GM10847 (cell line): ENCODE measurements around the gene MUSTN1.

ENCODE experiments used
- POLR2A ChIP-seq: IDR thresholded peaks from 2 replicates; pipeline ENCODE4 v1.6.1; 2011; ENCODE audit not compliant: insufficient read length; ENCODE audit errors: extremely low read depth

MUSTN1 gene

DNA sequence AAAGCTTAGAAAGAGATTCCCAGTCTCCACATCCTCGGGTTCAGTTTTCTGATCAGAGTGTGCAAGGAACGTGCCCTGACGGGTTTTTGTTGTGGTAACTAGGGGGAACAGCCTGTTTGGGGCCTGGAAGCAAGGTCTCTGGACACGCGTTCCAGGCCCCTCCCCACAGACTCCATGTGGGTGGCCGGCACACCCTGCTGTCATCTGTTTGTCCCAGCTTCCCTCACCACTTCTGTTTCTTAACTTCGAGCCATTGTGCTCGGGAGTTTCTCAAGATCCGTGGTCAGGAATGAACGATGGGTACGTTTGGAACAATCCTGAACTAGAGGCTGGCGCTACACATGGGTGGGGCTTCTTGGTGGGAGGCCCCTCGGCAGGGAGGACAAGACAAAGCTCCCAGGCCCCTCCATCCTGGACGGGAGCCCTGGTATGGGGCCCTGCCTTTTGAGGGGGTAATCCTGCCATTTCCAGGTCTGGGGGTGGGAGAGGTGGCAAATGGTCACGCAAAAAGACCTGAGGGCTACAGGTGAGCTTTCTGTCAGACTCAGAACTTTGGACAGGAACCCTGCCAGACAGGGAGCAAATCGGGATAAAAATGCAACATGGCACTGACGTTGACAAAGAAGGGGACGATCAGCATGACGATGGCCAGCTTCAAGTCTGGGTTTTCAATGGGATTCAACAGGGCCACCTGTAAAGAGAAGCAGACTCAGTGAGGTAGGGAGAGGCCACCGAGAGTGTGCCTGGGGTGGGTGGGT is 8.5 kb upstream of the MUSTN1 start:
- TF ChIP-seq POLR2A: no peak

- TF ChIP-seq POLR2A: no peak
These were observed 7.6 kb upstream of the MUSTN1 start for GRCh38 chr3:52842424-52842823.

- TF ChIP-seq POLR2A: no peak
These were observed 7.1 kb upstream of the MUSTN1 start for GRCh38 chr3:52841981-52842340.

- TF ChIP-seq POLR2A: no peak
These were observed 6.6 kb upstream of the MUSTN1 start for GRCh38 chr3:52841211-52841980.

DNA sequence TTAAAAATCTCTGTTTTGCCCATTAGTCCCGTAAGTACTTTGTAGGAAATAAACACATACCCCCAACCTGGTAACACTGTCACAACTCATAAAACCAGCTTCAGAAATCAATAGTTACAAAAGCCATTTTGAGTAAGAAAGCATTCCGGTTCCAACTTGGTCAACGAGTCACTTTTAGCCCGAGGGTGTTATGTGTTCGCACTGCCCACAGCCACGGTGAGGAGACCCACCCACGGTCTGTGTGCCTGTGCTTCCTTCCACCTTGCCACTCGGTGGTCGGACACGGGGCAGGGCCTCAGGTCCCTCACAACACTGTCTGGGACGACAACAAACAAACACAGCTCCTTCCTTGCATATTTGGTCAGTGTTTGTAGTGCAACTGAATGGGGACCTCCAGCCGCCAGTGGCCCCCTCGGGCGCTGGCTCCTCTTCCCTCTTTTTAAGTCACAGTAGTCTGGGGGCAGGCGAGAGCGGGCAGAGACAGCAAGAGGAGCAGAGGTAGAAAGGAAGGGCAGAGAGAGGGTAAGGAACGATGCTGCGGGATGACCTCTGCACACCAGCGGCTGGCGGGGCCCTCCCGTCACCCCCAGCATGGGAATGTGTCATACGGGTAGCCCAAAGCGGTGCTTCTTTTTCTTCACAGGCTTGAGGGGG is 5.2 kb upstream of the MUSTN1 start:
- no peak for TF ChIP-seq POLR2A

DNA sequence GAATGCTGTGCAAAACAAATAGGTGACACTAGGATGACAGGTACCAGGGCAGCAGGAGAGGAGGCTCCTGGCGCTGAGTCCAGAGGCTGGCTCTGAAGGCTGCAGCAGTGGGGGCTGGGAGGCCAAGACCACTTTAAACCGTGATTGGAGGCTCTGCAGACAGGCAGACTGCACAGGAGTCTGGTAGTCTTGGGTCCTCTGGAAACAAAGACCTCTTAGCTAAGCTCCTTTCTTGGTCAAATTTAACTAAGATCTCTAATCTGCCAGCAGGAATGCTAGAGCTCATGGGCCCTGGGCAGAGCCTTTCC is 4.4 kb upstream of the MUSTN1 start:
- TF ChIP-seq POLR2A: no peak

DNA sequence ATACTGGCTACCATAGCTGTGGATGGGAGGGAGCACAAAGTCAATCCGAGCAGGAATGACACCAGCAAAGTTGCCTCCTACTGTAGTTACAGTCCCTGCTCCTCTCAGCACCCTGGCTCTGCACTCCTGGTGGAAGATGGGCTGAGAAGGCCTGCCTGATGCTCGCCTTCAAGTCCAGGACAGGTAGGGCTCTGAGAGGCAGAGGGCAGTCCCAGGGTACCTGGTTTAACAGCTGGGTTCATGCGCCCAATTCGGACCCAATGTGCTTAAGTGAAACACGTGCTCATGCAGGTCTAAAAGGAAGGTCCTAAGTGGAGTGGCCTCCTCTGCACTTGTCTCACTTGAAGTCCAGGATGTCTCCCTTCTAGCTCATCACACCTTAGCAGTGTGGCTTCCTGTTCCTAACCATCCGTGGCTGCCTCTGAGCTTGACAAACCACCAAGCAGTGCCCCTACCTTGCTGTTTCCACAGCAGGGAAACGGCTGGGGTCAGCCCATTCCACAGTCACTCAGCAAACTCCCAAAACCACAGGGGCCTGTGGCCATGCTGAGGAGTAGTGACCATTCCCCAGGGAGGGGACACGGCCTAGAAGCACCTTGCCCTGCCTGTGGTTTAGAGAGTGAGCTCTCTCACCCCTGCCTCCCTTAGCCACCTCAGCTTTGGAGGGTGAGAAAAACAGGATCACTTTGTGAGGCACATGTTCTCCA is 3.9 kb upstream of the MUSTN1 start:
- TF ChIP-seq POLR2A: no peak

DNA sequence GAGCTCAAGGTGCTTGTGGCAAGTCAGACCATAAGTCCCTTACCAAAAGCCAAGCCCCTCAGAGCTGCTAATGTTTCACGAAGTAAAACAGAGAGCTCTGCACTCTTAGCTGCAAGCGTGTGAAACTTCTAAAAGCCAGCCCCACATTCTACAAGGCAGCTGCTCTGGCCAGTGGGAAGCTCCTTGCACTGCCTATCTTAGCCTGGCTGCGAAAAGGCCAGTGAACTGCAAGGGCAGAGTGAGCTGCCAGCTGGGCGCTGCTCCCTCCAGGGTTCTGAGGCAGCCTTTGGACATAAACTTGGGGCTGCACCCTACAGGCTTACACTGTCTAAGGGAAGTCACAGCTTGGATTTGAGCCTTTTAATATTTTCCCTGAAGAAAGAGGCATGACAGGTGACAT is 2.2 kb upstream of the MUSTN1 start:
- no peak for TF ChIP-seq POLR2A

- no peak for TF ChIP-seq POLR2A
These were observed 1.6 kb upstream of the MUSTN1 start for GRCh38 chr3:52836471-52836845.

GRCh38 chr3:52835766-52836470 is 1.1 kb upstream of the MUSTN1 start:
- TF ChIP-seq POLR2A: no peak

DNA sequence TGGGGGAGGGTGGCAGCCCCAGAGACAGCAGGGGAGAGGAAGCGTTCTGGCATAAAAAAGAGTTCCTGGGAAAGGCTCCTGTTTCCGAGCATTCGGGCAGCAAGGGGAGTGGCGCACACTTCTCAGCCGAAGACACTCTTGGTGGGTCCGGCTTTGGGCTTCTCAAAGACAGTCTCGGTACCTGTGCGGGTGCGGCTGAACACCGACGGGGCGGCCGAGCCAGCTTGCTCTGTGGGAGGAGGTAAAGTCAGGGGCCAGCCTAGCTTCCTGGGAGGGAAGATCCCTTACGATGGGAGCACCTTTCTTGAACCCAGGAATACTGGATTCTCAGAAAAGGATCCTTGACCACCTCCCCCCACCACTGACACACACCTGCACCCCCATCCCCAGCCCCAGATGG is 1.6 kb downstream of the MUSTN1 start:
- no peak for TF ChIP-seq POLR2A

DNA sequence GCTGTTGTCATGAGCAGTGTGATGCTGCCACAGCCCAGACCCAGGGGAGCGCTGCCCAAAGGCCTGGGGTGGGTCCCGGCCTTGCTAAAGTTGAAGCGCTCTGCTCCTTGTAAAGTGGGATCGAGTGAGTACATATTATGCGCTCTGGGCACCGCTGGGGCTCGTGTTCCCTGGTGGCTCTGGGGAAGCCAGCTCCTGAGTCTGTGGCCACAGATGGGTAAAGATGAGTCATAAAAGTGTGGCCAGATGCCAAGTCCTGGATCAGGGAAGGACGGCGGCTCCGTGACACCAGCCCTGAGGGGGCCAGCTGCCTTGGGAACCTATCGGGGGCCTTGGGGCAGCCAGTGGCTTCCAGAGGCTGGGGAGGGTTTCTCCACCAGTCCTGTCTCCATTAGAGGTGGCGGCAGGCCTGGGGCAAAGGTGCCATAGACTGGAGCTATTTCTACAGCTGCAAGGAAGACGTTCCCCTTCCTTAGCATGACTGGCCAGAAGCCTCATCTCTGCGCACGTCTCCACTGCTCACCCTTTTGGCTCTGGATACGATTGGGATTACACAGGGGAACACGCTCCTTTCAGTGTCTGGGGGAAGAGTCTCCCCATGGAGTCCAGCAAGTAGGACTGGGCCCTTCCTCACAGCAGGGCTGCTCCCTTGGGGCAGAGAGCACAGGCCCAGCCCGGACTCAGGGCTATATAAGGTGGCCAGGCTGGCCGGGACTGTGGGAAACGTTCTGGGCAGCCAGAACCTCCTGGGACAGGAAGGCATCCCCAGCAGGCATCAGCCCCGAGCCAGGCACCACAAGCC is 3.1 kb downstream of the MUSTN1 start:
- no peak for TF ChIP-seq POLR2A

DNA sequence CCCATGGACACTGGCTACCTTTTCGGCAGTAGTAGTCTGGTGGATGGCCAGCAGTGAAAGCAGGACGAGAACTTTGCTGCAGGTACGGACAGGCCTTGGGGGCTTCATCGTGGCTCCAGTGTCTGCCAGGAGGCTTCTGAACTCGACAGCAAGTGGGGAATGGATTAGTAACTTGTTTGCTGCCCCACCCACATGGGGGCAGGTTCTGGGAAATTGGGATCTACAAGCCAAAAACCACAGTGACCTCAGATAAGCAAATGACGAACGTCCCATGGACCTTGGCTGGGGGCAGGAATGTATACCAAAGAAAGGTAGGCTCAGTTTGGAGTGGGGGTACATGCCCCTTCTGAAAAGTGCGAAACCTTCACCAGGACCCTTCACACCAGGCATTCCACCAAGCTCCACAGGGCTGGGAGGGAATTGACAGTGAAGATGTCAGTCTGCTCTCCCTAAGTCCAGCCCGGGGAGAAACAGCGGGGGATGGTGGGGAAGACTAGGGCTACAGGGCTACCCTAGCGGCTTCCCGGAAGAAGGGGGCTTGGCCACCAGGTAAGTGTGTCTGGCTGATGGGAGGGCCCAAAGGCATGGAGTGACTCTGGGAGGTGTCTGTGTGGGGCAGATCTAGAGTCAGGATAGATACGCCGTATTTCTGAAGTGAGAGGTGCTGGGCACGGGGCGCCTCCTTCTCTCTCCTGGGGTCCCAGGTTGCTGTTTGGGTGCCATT is 4.1 kb downstream of the MUSTN1 start, which contains the start of gene ITIH4:
Gene ITIH4, minus strand, starts transcription at position 138 of the 724 bp plus-strand sequence. Its CDS starts 30 bp downstream, at position 108.
- no peak for TF ChIP-seq POLR2A

GRCh38 chr3:52829906-52830463 is 4.8 kb downstream of the MUSTN1 start:
- no peak for TF ChIP-seq POLR2A

- no peak for TF ChIP-seq POLR2A
These were observed 5.3 kb downstream of the MUSTN1 start for GRCh38 chr3:52829482-52829881.
